ENCODE data around the gene CXCL10. TPM values are rescaled to one million over a fixed set of nuclear protein-coding genes. Genes with fewer than 3 reads are reported as not detected.

The CXCL10 gene
- total RNA-seq, 1 donor from 2014 or later, result not detected

- H3K27me3 Mint-ChIP-seq (ENCODE audit: low read depth), result peaks cover 22% of the 10 kb centered on the region
- no peaks in the 10 kb centered on the region for H3K36me3 Mint-ChIP-seq
- no peak overlapping the region for H3K27ac Mint-ChIP-seq
- no peak overlapping the region for H3K4me3 Mint-ChIP-seq
- no peaks in the 10 kb centered on the region for H3K9me3 Mint-ChIP-seq
- no peaks in the 10 kb centered on the region for H3K4me1 Mint-ChIP-seq
- TF ChIP-seq CTCF (IDR thresholded peaks at IDR 0.05; ENCODE audit: unreplicated experiment), result no peak
- no peak for DNase-seq (ENCODE audit: low spot score in 2 of 2, unreplicated experiment in 2 of 2)
These were observed 25.4 kb downstream of the CXCL10 start for GRCh38 chr4:75997946-75998345.

- Mint-ChIP-seq H3K4me3 (no peak overlapping the region), H3K27me3 (ENCODE audit: low read depth) (peaks cover 22% of the 10 kb centered on the region), H3K36me3 (no peaks in the 10 kb centered on the region), H3K27ac (no peak overlapping the region), H3K4me1 (no peaks in the 10 kb centered on the region), H3K9me3 (no peaks in the 10 kb centered on the region)
- no peak for DNase-seq (ENCODE audit: low spot score in 2 of 2, unreplicated experiment in 2 of 2)
- no peak for TF ChIP-seq CTCF (IDR thresholded peaks at IDR 0.05; ENCODE audit: unreplicated experiment)
These were observed 26.2 kb downstream of the CXCL10 start for GRCh38 chr4:75997081-75997480.

- H3K9me3 Mint-ChIP-seq, result no peaks in the 10 kb centered on the region
- H3K36me3 Mint-ChIP-seq, result no peaks in the 10 kb centered on the region
- DNase-seq (ENCODE audit: low spot score in 2 of 2, unreplicated experiment in 2 of 2), result no peak
- no peak overlapping the region for H3K4me3 Mint-ChIP-seq
- H3K4me1 Mint-ChIP-seq, result no peaks in the 10 kb centered on the region
- H3K27ac Mint-ChIP-seq, result no peak overlapping the region
- TF ChIP-seq CTCF (IDR thresholded peaks at IDR 0.05; ENCODE audit: unreplicated experiment), result peak; percentile 82
- H3K27me3 Mint-ChIP-seq (ENCODE audit: low read depth), result peaks cover 22% of the 10 kb centered on the region
These were observed 27.6 kb downstream of the CXCL10 start for GRCh38 chr4:75995727-75996126.

GRCh38 chr4:75992462-75992861 is 30.8 kb downstream of the CXCL10 start:
- peaks cover 20% of the 10 kb centered on the region for H3K27me3 Mint-ChIP-seq (ENCODE audit: low read depth)
- peaks cover 7% of the 10 kb centered on the region for H3K36me3 Mint-ChIP-seq
- peaks cover 14% of the 10 kb centered on the region for H3K4me1 Mint-ChIP-seq
- no peak overlapping the region for H3K27ac Mint-ChIP-seq
- no peak for TF ChIP-seq CTCF (IDR thresholded peaks at IDR 0.05; ENCODE audit: unreplicated experiment)
- no peak overlapping the region for H3K4me3 Mint-ChIP-seq
- no peaks in the 10 kb centered on the region for H3K9me3 Mint-ChIP-seq
- no peak for DNase-seq (ENCODE audit: low spot score in 2 of 2, unreplicated experiment in 2 of 2)

GRCh38 chr4:75989846-75990528 is 33.3 kb downstream of the CXCL10 start:
- peaks cover 18% of the 10 kb centered on the region for H3K27me3 Mint-ChIP-seq (ENCODE audit: low read depth)

More at GRCh38 chr4:75989846-75990528, 33.3 kb downstream of the CXCL10 start:
- no peak for TF ChIP-seq CTCF (IDR thresholded peaks at IDR 0.05; ENCODE audit: unreplicated experiment)
- Mint-ChIP-seq H3K4me1 (peaks cover 14% of the 10 kb centered on the region), H3K4me3 (peak overlapping the region; percentile 82), H3K27ac (peak overlapping the region; percentile 85), H3K9me3 (no peaks in the 10 kb centered on the region), H3K36me3 (peaks cover 7% of the 10 kb centered on the region)
- DNase-seq (ENCODE audit: low spot score in 2 of 2, unreplicated experiment in 2 of 2), result no peak
